H1 (cell line): Measurements from ENCODE around the gene PRXL2A. TPM values are rescaled to one million over a fixed set of nuclear protein-coding genes. Genes with fewer than 3 reads are reported as not detected.

Source experiments
- CTCF ChIA-PET: fragments of 300-600 bp; sonication (Branson Sonifier 250); formaldehyde crosslinking; loops from one replicate; lab custom pipeline; 2021; ENCODE audit not compliant: partially characterized antibody; lab: Charles Lee
- POLR2A ChIA-PET: fragments of 300-600 bp; sonication (Branson Sonifier 250); formaldehyde crosslinking; loops from one replicate; lab custom pipeline; 2021; ENCODE audit warnings: inconsistent platforms; ENCODE audit not compliant: partially characterized antibody; lab: Charles Lee
- DNase-seq, 2 experiments: peaks; one replicate each; pipeline versions ENCODE4 v3.0.0 to v3.0.0-alpha.2; 2010 to 2022; ENCODE audit warnings: low spot score in 2 of 2, low read depth in 1 of 2, mixed read lengths in 1 of 2
- FAIRE-seq: peaks from 2 replicates; lab custom pipeline; 2011; peaks lifted over from hg19 to GRCh38; lab: Jason Lieb, UNC
- H2AFZ ChIP-seq: 2 replicates; pipeline ENCODE4 v1.8.1; 2012; ENCODE audit warnings: low read length, inconsistent platforms
- H2AK5ac ChIP-seq: 2 replicates; pipeline ENCODE4 v1.6.1; 2013; ENCODE audit warnings: low read depth, low read length
- H2BK120ac ChIP-seq: replicated peaks from 2 replicates; pipeline ENCODE3; 2013; ENCODE audit warnings: low read depth, low read length, inconsistent platforms
- H2BK12ac ChIP-seq: 2 replicates; pipeline ENCODE4 v1.6.1; 2013; ENCODE audit warnings: low read depth, low read length
- H2BK15ac ChIP-seq: 2 replicates; pipeline ENCODE4 v1.6.1; 2013; ENCODE audit warnings: low read length
- H2BK20ac ChIP-seq: 2 replicates; pipeline ENCODE4 v1.6.1; 2013; ENCODE audit warnings: low read length
- H2BK5ac ChIP-seq: 2 replicates; pipeline ENCODE4 v1.6.1; 2013; ENCODE audit warnings: low read depth, low read length
- H3K14ac ChIP-seq: 2 replicates; pipeline ENCODE4 v1.6.1; 2013; ENCODE audit warnings: inconsistent platforms; ENCODE audit not compliant: insufficient read length
- H3K18ac ChIP-seq: 2 replicates; pipeline ENCODE4 v1.6.1; 2013; ENCODE audit warnings: low read length; ENCODE audit errors: extremely low read depth
- H3K23ac ChIP-seq: 2 replicates; pipeline ENCODE4 v1.6.1; 2013; ENCODE audit warnings: inconsistent platforms; ENCODE audit not compliant: insufficient read length
- H3K23me2 ChIP-seq: 2 replicates; pipeline ENCODE4 v1.6.1; 2013; ENCODE audit warnings: low read depth, low read length
- H3K27ac ChIP-seq: 2 replicates; pipeline ENCODE4 v1.6.1; 2011; ENCODE audit warnings: low read depth, low read length, inconsistent platforms
- H3K27me3 ChIP-seq, 4 experiments: replicated peaks in 1 of 4; 1 replicate in 1 of 4; 2 replicates in 3 of 4; pipeline versions ENCODE4 v1.6.1 to v1.8.1; 2011 to 2013; ENCODE audit warnings: low read length in 3 of 4, mild to moderate bottlenecking in 3 of 4, inconsistent platforms in 2 of 4, mixed read lengths in 2 of 4, moderate library complexity in 1 of 4; ENCODE audit not compliant: control insufficient read depth in 3 of 4, insufficient read depth in 3 of 4; ENCODE audit errors: extremely low read depth in 1 of 4
- H3K36me3 ChIP-seq, 4 experiments: 2 replicates each; pipeline versions ENCODE4 v1.6.1 to v1.8.1; 2011 to 2013; ENCODE audit warnings: mild to moderate bottlenecking in 4 of 4, low read length in 3 of 4, moderate library complexity in 2 of 4, control low read depth in 1 of 4, inconsistent platforms in 1 of 4; ENCODE audit not compliant: insufficient read depth in 4 of 4, control insufficient read depth in 2 of 4
- H3K4ac ChIP-seq: replicated peaks from 2 replicates; pipeline ENCODE3; 2013; ENCODE audit warnings: low read length, low read depth, mixed read lengths, inconsistent platforms; ENCODE audit not compliant: insufficient read length
- H3K4me1 ChIP-seq, 4 experiments: replicated peaks in 1 of 4; 1 replicate in 1 of 4; 2 replicates in 3 of 4; pipeline versions ENCODE4 v1.6.1 to v1.8.1; 2011 to 2013; ENCODE audit warnings: low read length in 3 of 4, inconsistent platforms in 2 of 4, mixed read lengths in 1 of 4; ENCODE audit not compliant: insufficient read depth in 4 of 4, control insufficient read depth in 3 of 4
- H3K4me2 ChIP-seq, 2 experiments: 2 replicates each; pipeline versions ENCODE4 v1.6.1 to v1.8.1; 2011 to 2013; ENCODE audit warnings: low read depth in 2 of 2, low read length in 2 of 2, control low read depth in 1 of 2, inconsistent platforms in 1 of 2, mild to moderate bottlenecking in 1 of 2; ENCODE audit not compliant: insufficient read depth in 1 of 2
- H3K4me3 ChIP-seq, 4 experiments: fragments of 200-600, 300-600 bp in 1 of 4; sonication (generic), shearing (Covaris generic), sonication (Bioruptor Twin) in 1 of 4; 2 replicates each; pipeline versions ENCODE4 v1.5.1 to v1.8.1; 2011 to 2016; ENCODE audit warnings: low read length in 4 of 4, low read depth in 3 of 4, control low read depth in 2 of 4, inconsistent platforms in 2 of 4, mild to moderate bottlenecking in 2 of 4, mixed read lengths in 1 of 4, moderate library complexity in 1 of 4; ENCODE audit not compliant: insufficient read depth in 2 of 4; ENCODE audit errors: extremely low read depth in 1 of 4
- H3K56ac ChIP-seq: replicated peaks from 2 replicates; pipeline ENCODE3; 2013; ENCODE audit warnings: low read depth, mild to moderate bottlenecking, mixed read lengths, low read length, inconsistent platforms; ENCODE audit not compliant: insufficient read length
- H3K79me1 ChIP-seq: 2 replicates; pipeline ENCODE4 v1.6.1; 2013; ENCODE audit warnings: low read depth, low read length, control low read depth
- H3K79me2 ChIP-seq, 2 experiments: 2 replicates each; pipeline versions ENCODE4 v1.6.1 to v1.8.1; 2012 to 2013; ENCODE audit warnings: low read length in 2 of 2, mild to moderate bottlenecking in 2 of 2, inconsistent platforms in 1 of 2; ENCODE audit not compliant: insufficient read depth in 2 of 2, control insufficient read depth in 1 of 2
- H3K9ac ChIP-seq, 4 experiments: replicated peaks in 1 of 4; 1 replicate in 1 of 4; 2 replicates in 3 of 4; pipeline versions ENCODE4 v1.6.1 to v1.8.1; 2011 to 2013; ENCODE audit warnings: low read depth in 3 of 4, low read length in 3 of 4, control low read depth in 2 of 4, mild to moderate bottlenecking in 2 of 4, moderate library complexity in 2 of 4, inconsistent platforms in 1 of 4; ENCODE audit errors: extremely low read depth in 1 of 4
- H3K9me3 ChIP-seq, 2 experiments: 2 replicates each; pipeline versions ENCODE4 v1.6.1 to v1.8.1; 2012 to 2013; ENCODE audit warnings: mild to moderate bottlenecking in 2 of 2, moderate library complexity in 2 of 2, control low read depth in 1 of 2, inconsistent platforms in 1 of 2, low read depth in 1 of 2, low read length in 1 of 2, mixed read lengths in 1 of 2; ENCODE audit not compliant: insufficient read depth in 2 of 2
- H4K20me1 ChIP-seq, 2 experiments: replicated peaks in 1 of 2; 2 replicates each; pipeline versions ENCODE3 to v1.8.1; 2011 to 2013; ENCODE audit warnings: inconsistent platforms in 2 of 2, low read length in 2 of 2, mild to moderate bottlenecking in 1 of 2; ENCODE audit not compliant: insufficient read depth in 2 of 2, control insufficient read depth in 1 of 2
- H4K5ac ChIP-seq: 2 replicates; pipeline ENCODE4 v1.6.1; 2013; ENCODE audit warnings: low read length, low read depth, mixed read lengths, inconsistent platforms; ENCODE audit not compliant: insufficient read length
- H4K8ac ChIP-seq: 2 replicates; pipeline ENCODE4 v1.8.0; 2013; ENCODE audit warnings: mild to moderate bottlenecking, moderate library complexity, low read length, inconsistent platforms; ENCODE audit not compliant: insufficient read depth; ENCODE audit errors: extremely low read depth
- H4K91ac ChIP-seq: replicated peaks from 2 replicates; pipeline ENCODE3; 2013; ENCODE audit warnings: low read length, mixed read lengths, inconsistent platforms; ENCODE audit not compliant: insufficient read length
- BRCA1 ChIP-seq: IDR thresholded peaks from 2 replicates; pipeline ENCODE4 v1.6.1; 2012; ENCODE audit warnings: low read depth, low read length, improper control_type of control experiment
- CEBPB ChIP-seq: IDR thresholded peaks from 2 replicates; pipeline ENCODE4 v1.6.1; 2012; ENCODE audit warnings: low read depth, low read length
- CHD2 ChIP-seq: IDR thresholded peaks from 2 replicates; pipeline ENCODE4 v1.6.1; 2012; ENCODE audit warnings: low read length, improper control_type of control experiment
- POU5F1 ChIP-seq: IDR thresholded peaks from 2 replicates; pipeline ENCODE4 v1.6.1; 2011; ENCODE audit warnings: low read depth, mild to moderate bottlenecking, low read length, moderate library complexity
- RAD21 ChIP-seq, 2 experiments: IDR thresholded peaks in 1 of 2; conservative IDR thresholded peaks in 1 of 2; 2 replicates each; pipeline ENCODE4 v1.6.1; 2011; ENCODE audit warnings: low read depth in 2 of 2, low read length in 2 of 2, improper control_type of control experiment in 1 of 2, inconsistent platforms in 1 of 2, mild to moderate bottlenecking in 1 of 2, moderate library complexity in 1 of 2
- RXRA ChIP-seq: IDR thresholded peaks from 2 replicates; pipeline ENCODE4 v1.6.1; 2011; ENCODE audit warnings: low read depth, mild to moderate bottlenecking, low read length, moderate library complexity; ENCODE audit not compliant: insufficient read depth
- SIN3A ChIP-seq, 2 experiments: IDR thresholded peaks in 1 of 2; conservative IDR thresholded peaks in 1 of 2; 2 replicates each; pipeline ENCODE4 v1.6.1; 2011 to 2012; ENCODE audit warnings: low read length in 2 of 2, improper control_type of control experiment in 1 of 2, low read depth in 1 of 2, mild to moderate bottlenecking in 1 of 2
- TAF1 ChIP-seq: IDR thresholded peaks from 2 replicates; pipeline ENCODE4 v1.6.1; 2011; ENCODE audit warnings: mild to moderate bottlenecking, low read depth, low read length
- TAF7 ChIP-seq: optimal IDR thresholded peaks from 2 replicates; pipeline ENCODE3; 2011; ENCODE audit warnings: low read depth, mild to moderate bottlenecking, inconsistent platforms, low read length, moderate library complexity, borderline replicate concordance
- TCF12 ChIP-seq: IDR thresholded peaks from 2 replicates; pipeline ENCODE4 v1.6.1; 2011; ENCODE audit warnings: low read depth, mild to moderate bottlenecking, low read length
- YY1 ChIP-seq: IDR thresholded peaks from 2 replicates; pipeline ENCODE4 v1.6.1; 2011; ENCODE audit warnings: low read depth, mild to moderate bottlenecking, low read length
- WGBS, 2 experiments: shearing (Covaris generic) in 1 of 2; methylation state at CpG; one replicate each; pipeline versions ENCODE4 v1.1.6 to v1.1.7; 2013 to 2015; ENCODE audit warnings: low lambda C conversion rate in 2 of 2, mixed read lengths in 2 of 2, inconsistent platforms in 1 of 2, low coverage in 1 of 2, missing lambda C conversion rate in 1 of 2; ENCODE audit not compliant: insufficient replicate concordance in 2 of 2, insufficient coverage in 1 of 2, insufficient read length in 1 of 2; ENCODE audit errors: extremely low coverage in 1 of 2, missing lambda C conversion rate in 1 of 2; 5-methylcytosine and 5-hydroxymethylcytosine counted together
- polyA plus RNA-seq, 7 experiments: library from polyadenylated mRNA; depleted of rRNA in 3 of 7; stranded (reverse) in 5 of 7; unstranded in 2 of 7; fragments of >200 nt in 5 of 7; fragments of 200-250 nt in 2 of 7; gene quantifications; 1 replicate in 5 of 7; 2 replicates in 1 of 7; 4 replicates in 1 of 7; pipeline versions ENCODE4 v1.2.1 to v1.2.3, GENCODE V29; 2011 to 2013; ENCODE audit warnings: missing spikeins in 2 of 7, mixed read lengths in 2 of 7
- total RNA-seq: library from RNA; stranded (reverse); fragmentation: NEBNext Ultra II Directional; extraction: Animal tissue kit (Norgen Biotek cat#: 25700); gene quantifications from 2 replicates; pipeline ENCODE4 v1.2.1, GENCODE V29; 2021
- TF ChIP-seq, protein P1 (sequence below): IDR thresholded peaks from 2 replicates; pipeline ENCODE4 v1.6.1; 2012; ENCODE audit warnings: inconsistent platforms

Gene PRXL2A
- total and polyA plus RNA-seq, 2 of the 8 experiments (the other 6 are each of a cell fraction or from before 2014, with no cell fraction given) = 13.4 to 58.3 TPM

DNA sequence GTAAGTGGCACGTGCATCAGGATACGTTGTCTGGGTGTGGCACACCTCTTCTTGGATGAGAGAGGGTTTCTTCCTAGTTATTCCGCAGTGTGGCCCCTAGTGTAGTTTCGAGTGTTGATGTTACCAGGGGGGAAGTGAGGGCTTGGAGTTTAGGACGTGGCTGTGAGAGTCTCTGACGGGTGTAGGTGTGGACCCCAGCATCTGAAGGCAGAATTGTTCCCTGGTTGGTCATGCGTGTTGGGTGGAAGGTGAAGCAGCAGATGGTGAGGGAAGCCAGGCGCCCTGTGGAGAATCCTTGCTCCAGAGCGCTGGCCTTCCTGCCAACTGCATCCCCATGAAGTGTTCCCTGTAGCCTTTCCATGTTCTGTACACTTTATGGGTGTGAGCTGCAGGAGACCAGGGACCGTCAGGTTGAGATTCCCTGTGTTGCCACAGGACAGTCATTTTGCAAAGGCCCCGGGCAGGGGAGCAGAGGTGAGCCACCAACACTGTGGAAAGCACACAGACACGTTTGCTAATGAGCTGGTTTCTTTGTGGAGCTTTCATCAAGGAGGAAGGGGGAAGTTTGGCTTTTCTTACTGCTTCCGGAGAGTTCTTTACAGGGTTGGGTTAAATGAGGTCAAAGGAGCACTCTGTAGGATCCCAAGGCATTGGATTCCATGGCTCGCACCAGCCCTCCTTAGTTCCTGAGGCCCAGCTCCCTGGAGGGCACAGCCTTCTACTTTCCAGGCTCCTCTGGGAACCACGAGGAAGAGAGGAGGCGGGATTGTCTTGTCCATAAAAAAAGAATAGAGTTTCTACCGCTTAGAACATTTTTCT is 77.8 kb downstream of the PRXL2A start:
- Histone ChIP-seq H2AFZ (no peak overlapping the region), H4K91ac (no peak overlapping the region), H3K9ac (no peak overlapping the region), H3K4me2 (peak overlapping the region in 1 of 2 experiments; percentile 20; a peak in 2 of 4 replicates), H2BK12ac (no peak overlapping the region), H3K18ac (no peak overlapping the region), H4K5ac (no peak overlapping the region), H3K23me2 (no peaks in the 10 kb centered on the region), H2BK120ac (no peak overlapping the region), H3K79me2 (peaks cover 4 to 77% of the 10 kb centered on the region in 2 experiments; a peak in 3 of 4 replicates), H3K27ac (no peak overlapping the region), H3K14ac (no peak overlapping the region), H3K9me3 (no peaks in the 10 kb centered on the region), H2BK5ac (no peak overlapping the region), H2AK5ac (no peak overlapping the region), H3K36me3 (peaks cover 0 to 12% (median 2%) of the 10 kb centered on the region in 4 experiments; a peak in 4 of 8 replicates), H3K56ac (no peak overlapping the region), H2BK15ac (no peak overlapping the region), H3K23ac (no peak overlapping the region), H4K20me1 (peaks cover 7 to 26% of the 10 kb centered on the region in 2 experiments), H3K4me3 (no peak overlapping the region), H3K79me1 (peaks cover 36% of the 10 kb centered on the region), H2BK20ac (no peak overlapping the region), H3K4ac (no peak overlapping the region), H3K4me1 (peaks cover 12 to 20% (median 17%) of the 10 kb centered on the region in 4 experiments), H3K27me3 (no peaks in the 10 kb centered on the region), H4K8ac (no peak overlapping the region)
- no peak for FAIRE-seq
- DNase-seq = no peak
- POLR2A ChIA-PET = interaction anchor here (2.1 kb wide), 1 partner anchor 21 kb away, joined by 5 read pairs; no protein-coding TSS in a partner anchor
- 83% methylated on average over 17 of the region's 17 CpGs; no CpG with 5 or more reads in 1 of the 2 experiments for WGBS, 2 experiments
- CTCF ChIA-PET = interaction anchor here (0.8 to 5.1 kb wide), 13 partner anchors 11 to 50 kb away, joined by 3 to 42 read pairs (median 6); no protein-coding TSS in a partner anchor
- TF ChIP-seq SIN3A (conservative IDR thresholded peaks at IDR 0.05 in 1 of 2, IDR thresholded peaks at IDR 0.05 in 1 of 2; ENCODE audit: low read depth in 1 of 2, low read length in 2 of 2) (no peak), YY1 (no peak), TAF1 (no peak), TAF7 (no peak), CEBPB (no peak), BRCA1 (no peak), POU5F1 (no peak), CHD2 (no peak), TCF12 (no peak), RAD21 (IDR thresholded peaks at IDR 0.05 in 1 of 2, conservative IDR thresholded peaks at IDR 0.05 in 1 of 2; ENCODE audit: low read depth in 2 of 2, low read length in 2 of 2) (no peak), RXRA (no peak)
- TF ChIP-seq, protein P1, sequence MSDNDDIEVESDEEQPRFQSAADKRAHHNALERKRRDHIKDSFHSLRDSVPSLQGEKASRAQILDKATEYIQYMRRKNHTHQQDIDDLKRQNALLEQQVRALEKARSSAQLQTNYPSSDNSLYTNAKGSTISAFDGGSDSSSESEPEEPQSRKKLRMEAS = no peak
